ENCODE data around the gene COBL. TPM values are rescaled to one million over a fixed set of nuclear protein-coding genes. Genes with fewer than 3 reads are reported as not detected.
A peak's percentile ranks its signal among the peaks of the same experiment; 100 is the strongest.
"Not testable (repeated sequence)": the region's sequence is repeated elsewhere in the genome, so short reads cannot be mapped to it uniquely, and the experiment has no call there.

COBL gene
- total RNA-seq, 1 donor from 2014 or later: 6.3 TPM

DNA sequence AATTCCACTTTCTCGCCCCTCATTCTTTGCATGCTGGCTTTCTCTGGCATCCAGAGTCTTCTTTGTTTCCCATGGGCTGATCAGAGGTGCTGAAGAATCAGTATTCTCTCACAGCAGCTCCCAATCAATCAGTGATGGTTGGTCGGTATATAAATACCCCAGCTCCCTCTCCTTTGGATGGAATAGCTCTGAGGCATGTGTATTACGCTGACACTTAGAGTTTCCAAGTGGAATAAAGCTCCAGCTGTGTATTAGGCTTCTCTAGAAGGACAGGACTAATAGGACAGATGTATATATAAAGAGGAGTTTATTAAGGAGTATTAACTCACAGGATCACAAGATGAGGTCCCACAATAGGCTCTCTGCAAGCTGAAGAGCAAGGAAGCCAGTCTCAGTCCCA, 315.7 kb downstream of the COBL start:
- Histone ChIP-seq H3K27me3 (no peaks in the 10 kb centered on the region), H3F3A (ENCODE audit: low read depth) (no peaks in the 10 kb centered on the region), H3K36me3 (no peaks in the 10 kb centered on the region), H4K20me1 (ENCODE audit: low read depth) (no peaks in the 10 kb centered on the region), H3K4me3 (no peak overlapping the region), H3K9ac (no peak overlapping the region), H3K79me2 (ENCODE audit: low read depth) (no peaks in the 10 kb centered on the region), H3K27ac (no peak overlapping the region), H2AFZ (replicated peaks) (no peak overlapping the region), H3K9me3 (ENCODE audit: low read depth) (no peaks in the 10 kb centered on the region), H3K4me1 (no peaks in the 10 kb centered on the region), H3K4me2 (no peak overlapping the region)
- no peaks in the 10 kb centered on the region for H3K36me3 Mint-ChIP-seq
- TF ChIP-seq, protein P1, sequence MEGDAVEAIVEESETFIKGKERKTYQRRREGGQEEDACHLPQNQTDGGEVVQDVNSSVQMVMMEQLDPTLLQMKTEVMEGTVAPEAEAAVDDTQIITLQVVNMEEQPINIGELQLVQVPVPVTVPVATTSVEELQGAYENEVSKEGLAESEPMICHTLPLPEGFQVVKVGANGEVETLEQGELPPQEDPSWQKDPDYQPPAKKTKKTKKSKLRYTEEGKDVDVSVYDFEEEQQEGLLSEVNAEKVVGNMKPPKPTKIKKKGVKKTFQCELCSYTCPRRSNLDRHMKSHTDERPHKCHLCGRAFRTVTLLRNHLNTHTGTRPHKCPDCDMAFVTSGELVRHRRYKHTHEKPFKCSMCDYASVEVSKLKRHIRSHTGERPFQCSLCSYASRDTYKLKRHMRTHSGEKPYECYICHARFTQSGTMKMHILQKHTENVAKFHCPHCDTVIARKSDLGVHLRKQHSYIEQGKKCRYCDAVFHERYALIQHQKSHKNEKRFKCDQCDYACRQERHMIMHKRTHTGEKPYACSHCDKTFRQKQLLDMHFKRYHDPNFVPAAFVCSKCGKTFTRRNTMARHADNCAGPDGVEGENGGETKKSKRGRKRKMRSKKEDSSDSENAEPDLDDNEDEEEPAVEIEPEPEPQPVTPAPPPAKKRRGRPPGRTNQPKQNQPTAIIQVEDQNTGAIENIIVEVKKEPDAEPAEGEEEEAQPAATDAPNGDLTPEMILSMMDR (IDR thresholded peaks at IDR 0.05): peak; percentile 37
- TF ChIP-seq EZH2 (IDR thresholded peaks at IDR 0.05): no peak
- no peak overlapping the region for H3K27ac Mint-ChIP-seq
- no peaks in the 10 kb centered on the region for H3K4me1 Mint-ChIP-seq
- H3K9me3 Mint-ChIP-seq: peaks cover 7% of the 10 kb centered on the region
- peaks cover 2% of the 10 kb centered on the region for H3K27me3 Mint-ChIP-seq (ENCODE audit: insufficient read depth, low read depth)
- no peak overlapping the region for H3K4me3 Mint-ChIP-seq
- no peak for DNase-seq (ENCODE audit: low spot score)

DNA sequence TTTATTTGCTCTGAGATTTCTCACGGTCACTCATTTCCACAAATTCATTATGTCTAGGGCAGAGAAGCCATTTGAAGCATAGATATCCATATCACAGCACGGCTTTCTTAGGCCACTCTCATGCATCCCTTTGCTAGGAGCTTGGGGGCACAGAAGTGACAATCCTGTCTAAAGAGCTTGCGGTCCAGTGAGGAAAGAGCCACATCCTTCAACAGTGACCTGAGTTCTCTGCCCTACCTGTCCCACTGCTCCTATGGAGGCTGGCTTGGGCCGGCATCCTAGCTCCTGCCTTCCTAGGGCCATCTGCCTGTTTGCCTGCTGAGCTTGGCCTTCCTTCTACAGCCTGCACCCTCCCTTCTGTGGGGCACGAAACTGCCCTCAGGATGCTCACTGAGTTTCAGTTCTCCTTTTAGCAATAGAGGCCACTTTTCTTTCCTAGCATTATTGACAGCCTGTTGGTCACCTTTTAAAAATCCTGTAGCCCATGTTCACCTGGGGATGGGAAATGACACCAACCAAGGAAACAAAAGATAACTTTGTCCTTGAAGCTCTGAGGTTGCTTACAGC, 321.8 kb downstream of the COBL start:
- Mint-ChIP-seq H3K9me3 (peaks cover 3% of the 10 kb centered on the region), H3K27ac (no peak overlapping the region)
- H3K27ac ChIP-seq: no peak overlapping the region

DNA sequence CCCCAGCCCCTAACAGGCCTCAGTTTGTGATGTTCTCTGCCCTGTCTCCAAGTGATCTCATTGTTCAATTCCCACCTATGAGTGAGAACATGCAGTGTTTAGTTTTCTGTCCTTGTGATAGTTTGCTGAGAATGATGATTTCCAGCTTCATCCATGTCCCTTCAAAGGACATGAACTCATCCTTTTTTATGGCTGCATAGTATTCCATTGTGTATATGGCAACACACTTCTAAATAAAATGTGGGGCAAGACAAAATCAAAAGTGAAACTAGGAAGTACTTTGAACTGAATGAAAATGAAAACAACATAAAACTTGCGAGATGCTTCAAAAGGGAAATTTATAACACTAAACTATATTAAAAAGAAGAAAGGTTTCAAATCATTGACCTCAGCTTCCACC, 326.4 kb downstream of the COBL start:
- not testable (repeated sequence) for H3F3A ChIP-seq (ENCODE audit: low read depth); H3K9ac ChIP-seq; H4K20me1 ChIP-seq (ENCODE audit: low read depth); H3K27me3 ChIP-seq; H3K4me3 ChIP-seq; H2AFZ ChIP-seq (replicated peaks); H3K27ac ChIP-seq; H3K4me1 Mint-ChIP-seq; DNase-seq (ENCODE audit: low spot score); H3K9me3 ChIP-seq (ENCODE audit: low read depth); H3K27me3 Mint-ChIP-seq (ENCODE audit: insufficient read depth, low read depth); H3K9me3 Mint-ChIP-seq; H3K79me2 ChIP-seq (ENCODE audit: low read depth); H3K36me3 Mint-ChIP-seq; H3K36me3 ChIP-seq; H3K27ac Mint-ChIP-seq; H3K4me2 ChIP-seq
- peaks cover 16% of the 10 kb centered on the region for H3K4me1 ChIP-seq
- peak overlapping the region; percentile 42 for H3K4me3 Mint-ChIP-seq

More for the DNA sequence above, 321.8 kb downstream of the COBL start:
- TF ChIP-seq EZH2 (IDR thresholded peaks at IDR 0.05): no peak
- TF ChIP-seq, protein P1 (IDR thresholded peaks at IDR 0.05): no peak
- TF ChIP-seq EZH2phosphoT487 (IDR thresholded peaks at IDR 0.05): no peak
- Mint-ChIP-seq H3K4me3 (no peak overlapping the region), H3K27me3 (ENCODE audit: insufficient read depth, low read depth) (peaks cover 4% of the 10 kb centered on the region), H3K4me1 (no peaks in the 10 kb centered on the region), H3K36me3 (no peaks in the 10 kb centered on the region)
- Histone ChIP-seq H3K36me3 (no peaks in the 10 kb centered on the region), H3K9me3 (ENCODE audit: low read depth) (no peaks in the 10 kb centered on the region), H4K20me1 (ENCODE audit: low read depth) (no peaks in the 10 kb centered on the region), H3F3A (ENCODE audit: low read depth) (no peaks in the 10 kb centered on the region), H2AFZ (replicated peaks) (no peak overlapping the region), H3K4me2 (no peak overlapping the region), H3K27me3 (no peaks in the 10 kb centered on the region), H3K4me1 (no peaks in the 10 kb centered on the region), H3K4me3 (no peak overlapping the region), H3K9ac (no peak overlapping the region), H3K79me2 (ENCODE audit: low read depth) (no peaks in the 10 kb centered on the region)
- DNase-seq (ENCODE audit: low spot score): no peak

DNA sequence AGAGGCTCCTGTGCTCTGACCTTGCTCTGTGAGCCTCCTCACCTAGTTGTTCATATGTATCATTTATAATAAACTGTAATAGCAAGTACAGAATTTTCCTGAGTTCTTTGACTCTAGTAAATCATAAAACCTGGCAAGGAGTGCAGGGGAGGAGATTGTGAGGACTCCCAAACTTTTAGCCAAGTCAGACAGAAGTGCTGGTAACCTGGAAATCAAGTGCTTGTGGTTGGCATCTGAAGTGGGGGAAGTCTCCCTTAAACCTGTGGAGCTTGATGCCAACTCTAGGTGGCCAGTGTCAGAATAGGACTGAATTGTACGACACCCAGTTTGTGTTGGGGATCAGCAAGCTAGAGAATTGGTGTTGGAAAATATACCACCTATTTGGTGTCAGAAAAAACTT, 327.6 kb downstream of the COBL start:
- Mint-ChIP-seq H3K27ac (no peak overlapping the region), H3K27me3 (ENCODE audit: insufficient read depth, low read depth) (peaks cover 2% of the 10 kb centered on the region), H3K9me3 (peaks cover 5% of the 10 kb centered on the region), H3K4me1 (peaks cover 4% of the 10 kb centered on the region), H3K4me3 (no peak overlapping the region), H3K36me3 (no peaks in the 10 kb centered on the region)
- no peak for DNase-seq (ENCODE audit: low spot score)
- Histone ChIP-seq H3K36me3 (no peaks in the 10 kb centered on the region), H3K4me2 (peak overlapping the region; percentile 38), H3K4me3 (no peak overlapping the region), H4K20me1 (ENCODE audit: low read depth) (no peaks in the 10 kb centered on the region), H2AFZ (replicated peaks) (no peak overlapping the region), H3K4me1 (peaks cover 17% of the 10 kb centered on the region), H3F3A (ENCODE audit: low read depth) (no peaks in the 10 kb centered on the region), H3K9ac (no peak overlapping the region), H3K27me3 (no peaks in the 10 kb centered on the region), H3K79me2 (ENCODE audit: low read depth) (no peaks in the 10 kb centered on the region), H3K9me3 (ENCODE audit: low read depth) (no peaks in the 10 kb centered on the region), H3K27ac (no peak overlapping the region)
- TF ChIP-seq, protein P1 (IDR thresholded peaks at IDR 0.05): no peak
